Fibroblast of skin of abdomen (primary cell): Measurements from ENCODE around the gene GUCY1A2.

Experiments used
- DNase-seq: peaks from one replicate; pipeline ENCODE4 v3.0.0-alpha.2; 2013

Gene GUCY1A2

GRCh38 chr11:106998116-106998915, 20.0 kb downstream of the GUCY1A2 start:
- DNase-seq = peak; percentile 95

GRCh38 chr11:106997227-106997626, 21.0 kb downstream of the GUCY1A2 start:
- no peak for DNase-seq

- DNase-seq = peak; percentile 26
Measured at GRCh38 chr11:106996691-106997090, 21.6 kb downstream of the GUCY1A2 start.

- peak; percentile 40 for DNase-seq
Measured at GRCh38 chr11:106990331-106990730, 27.9 kb downstream of the GUCY1A2 start.

GRCh38 chr11:106989078-106989455, 29.2 kb downstream of the GUCY1A2 start:
- DNase-seq = peak; percentile 32

- DNase-seq = peak; percentile 92
Measured at GRCh38 chr11:106988151-106989077, 29.9 kb downstream of the GUCY1A2 start.

GRCh38 chr11:106986673-106987072, 31.6 kb downstream of the GUCY1A2 start:
- DNase-seq = no peak

GRCh38 chr11:106986261-106986660, 32.0 kb downstream of the GUCY1A2 start:
- DNase-seq = peak; percentile 59

- DNase-seq = no peak
Measured at GRCh38 chr11:106983991-106984390, 34.3 kb downstream of the GUCY1A2 start.

- DNase-seq = no peak
Measured at GRCh38 chr11:106983261-106983660, 35.0 kb downstream of the GUCY1A2 start.

GRCh38 chr11:106974831-106975230, 43.4 kb downstream of the GUCY1A2 start:
- DNase-seq = no peak

GRCh38 chr11:106971864-106972263, 46.4 kb downstream of the GUCY1A2 start:
- no peak for DNase-seq

GRCh38 chr11:106969644-106970355, 48.5 kb downstream of the GUCY1A2 start:
- peak; percentile 55 for DNase-seq

GRCh38 chr11:106962995-106963394, 55.3 kb downstream of the GUCY1A2 start:
- DNase-seq = peak; percentile 39

- peak; percentile 97 for DNase-seq
Measured at GRCh38 chr11:106961518-106961917, 56.8 kb downstream of the GUCY1A2 start.

- DNase-seq = peak; percentile 18
Measured at GRCh38 chr11:106961048-106961447, 57.2 kb downstream of the GUCY1A2 start.

GRCh38 chr11:106959800-106960199, 58.5 kb downstream of the GUCY1A2 start:
- DNase-seq = peak; percentile 57

GRCh38 chr11:106959386-106959785, 58.9 kb downstream of the GUCY1A2 start:
- DNase-seq = no peak

- DNase-seq = no peak
Measured at GRCh38 chr11:106958517-106959248, 59.6 kb downstream of the GUCY1A2 start.

- peak; percentile 19 for DNase-seq
Measured at GRCh38 chr11:106957030-106957482, 61.2 kb downstream of the GUCY1A2 start.

- no peak for DNase-seq
Measured at GRCh38 chr11:106950067-106950491, 68.2 kb downstream of the GUCY1A2 start.

- DNase-seq = no peak
Measured at GRCh38 chr11:106943089-106943488, 75.2 kb downstream of the GUCY1A2 start.
